ENCODE measurements around the gene EYA3.

Gene EYA3

DNA sequence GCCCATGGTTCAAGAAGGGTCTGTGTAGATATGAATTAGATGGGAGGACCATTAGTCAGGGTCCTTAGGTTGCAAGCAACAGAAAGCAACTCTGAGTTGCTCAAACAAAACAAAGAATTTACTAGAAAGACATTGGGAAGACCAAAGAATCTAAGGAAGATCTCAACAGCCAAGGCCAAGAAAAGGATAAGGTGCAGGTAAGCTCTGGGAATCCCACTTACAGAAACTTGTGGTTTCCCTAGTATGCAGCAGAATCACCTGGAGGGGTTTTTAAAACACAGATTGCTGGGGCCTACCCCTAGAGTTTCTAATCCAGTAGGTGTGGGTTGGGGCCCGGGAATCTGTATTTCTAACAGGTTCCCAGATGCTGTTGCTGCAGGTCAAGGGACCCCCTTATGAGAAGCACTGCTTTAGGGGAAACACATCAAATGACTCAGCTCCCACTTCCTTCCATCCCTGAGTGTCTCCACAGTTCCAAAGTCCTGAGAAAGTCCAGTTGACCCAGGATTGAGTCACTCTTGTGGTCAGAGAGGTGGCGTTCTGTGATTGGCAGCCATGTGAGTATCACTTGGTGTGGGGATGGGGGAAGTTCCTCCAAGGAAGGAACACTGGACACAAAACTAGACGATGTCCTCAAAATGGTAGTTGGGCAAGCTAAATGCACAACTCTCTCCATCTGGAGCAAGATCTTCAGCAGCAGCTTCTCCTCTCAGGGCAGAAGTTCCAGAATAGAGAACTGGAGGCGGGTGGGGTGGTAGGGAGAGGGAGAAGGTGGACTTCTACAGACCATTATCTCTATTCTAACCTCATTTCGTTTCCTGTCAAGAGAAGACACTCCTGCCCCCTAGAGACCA, 24.2 kb upstream of the EYA3 start:
- no peak for DNase-seq

DNA sequence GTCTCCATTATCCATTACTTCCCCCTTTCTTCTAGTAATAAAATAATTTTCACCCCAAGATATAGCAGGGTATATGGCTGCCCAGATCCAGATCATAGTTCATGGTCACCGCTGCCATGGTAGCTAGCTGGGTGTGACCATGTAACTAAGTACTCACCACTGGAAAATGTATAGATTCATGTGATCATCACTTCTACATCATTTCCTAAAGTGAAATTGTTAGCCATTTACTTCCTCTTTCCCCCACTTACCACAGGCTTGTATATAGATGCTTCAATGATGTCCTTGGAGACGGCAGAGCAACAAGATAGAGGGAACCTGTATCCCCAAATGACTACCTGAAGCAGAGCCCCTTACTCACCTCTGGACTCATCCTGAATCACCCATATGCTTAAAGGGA, 22.7 kb upstream of the EYA3 start:
- no peak for DNase-seq

DNA sequence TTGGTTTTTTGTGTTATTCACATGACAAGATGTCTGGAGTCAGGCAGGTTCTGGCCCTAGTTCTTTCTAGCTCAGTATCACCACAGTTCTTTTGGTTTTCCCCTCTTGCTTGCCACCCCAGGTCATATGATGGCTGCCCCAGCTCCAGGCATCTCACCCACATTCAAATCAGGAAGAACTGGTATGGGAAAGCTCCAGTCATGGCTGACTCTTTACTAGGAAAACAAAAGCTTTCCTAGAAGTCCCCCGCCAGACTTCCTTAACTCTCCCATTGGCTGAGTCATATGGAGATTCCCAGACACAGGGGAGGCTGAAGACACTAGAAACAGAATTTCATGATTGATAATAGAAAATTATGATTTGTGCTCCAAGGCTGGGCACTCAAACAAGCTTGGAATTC, 22.1 kb upstream of the EYA3 start:
- DNase-seq: no peak

DNA sequence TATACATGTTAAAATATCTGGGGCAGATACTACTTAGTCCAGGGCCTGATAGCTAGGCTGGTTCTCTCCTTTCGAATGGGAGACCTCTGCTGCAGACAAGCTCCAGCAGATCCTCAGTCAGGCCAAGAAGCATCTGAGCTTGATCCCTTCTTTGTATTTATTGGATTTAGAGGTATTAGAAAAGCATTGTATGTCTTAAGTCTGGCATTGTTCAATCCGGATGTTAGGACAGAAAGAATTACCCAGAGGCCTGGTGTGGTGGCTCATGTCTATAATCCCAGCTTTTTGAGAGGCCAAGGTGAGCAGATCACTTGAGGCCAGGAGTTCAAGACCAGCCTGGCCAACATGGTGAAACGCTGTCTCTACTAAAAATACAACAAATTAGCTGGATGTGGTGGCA, 21.2 kb upstream of the EYA3 start:
- DNase-seq: no peak

DNA sequence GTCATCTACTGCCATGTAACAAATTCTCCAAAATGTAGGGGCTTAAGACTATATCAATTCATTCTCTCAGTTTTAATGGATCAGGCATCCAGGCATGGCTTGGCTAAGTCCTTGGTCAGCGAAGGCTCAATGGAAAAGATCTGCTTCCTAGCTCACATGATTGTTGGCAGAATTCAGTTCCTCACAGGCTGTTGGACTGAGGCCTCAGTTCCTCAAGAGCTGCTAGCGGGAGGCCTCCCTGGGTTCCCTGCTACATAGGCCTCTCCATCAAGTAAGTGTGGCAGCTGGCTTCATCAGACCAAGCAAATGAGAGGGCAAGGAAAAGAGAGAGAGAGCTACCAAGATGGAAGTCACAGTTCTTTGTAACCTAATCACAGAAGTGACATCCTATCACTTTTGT, 19.6 kb upstream of the EYA3 start:
- no peak for DNase-seq

DNA sequence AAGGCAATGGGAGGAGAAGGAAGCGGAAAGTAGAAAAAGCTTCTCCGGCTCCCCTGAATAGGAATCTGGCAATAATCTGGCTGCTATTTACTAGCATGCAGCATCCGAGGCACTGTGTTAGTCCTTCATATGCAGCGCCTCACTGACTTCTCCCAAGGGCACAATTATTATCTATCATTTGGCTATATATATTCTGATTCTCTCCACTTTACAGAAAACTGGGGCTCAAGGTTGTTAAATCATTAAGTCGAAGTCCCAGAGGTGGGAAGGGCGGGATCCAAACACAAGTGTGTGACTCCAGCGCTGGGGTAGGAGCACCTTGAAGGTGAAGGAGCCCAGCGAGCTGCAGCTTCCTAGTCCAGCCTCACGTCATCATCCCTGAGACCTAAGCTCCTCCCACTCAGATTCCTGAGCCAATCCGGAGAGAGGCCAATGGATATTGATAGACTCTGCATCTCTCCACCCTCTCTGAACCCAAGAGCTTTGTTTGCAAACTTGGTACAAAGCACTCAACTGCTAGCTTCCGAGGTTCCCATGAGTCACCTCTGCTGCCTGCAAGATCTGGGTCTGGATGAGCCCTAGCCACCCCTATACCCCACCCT, 16.6 kb upstream of the EYA3 start:
- DNase-seq: no peak

DNA sequence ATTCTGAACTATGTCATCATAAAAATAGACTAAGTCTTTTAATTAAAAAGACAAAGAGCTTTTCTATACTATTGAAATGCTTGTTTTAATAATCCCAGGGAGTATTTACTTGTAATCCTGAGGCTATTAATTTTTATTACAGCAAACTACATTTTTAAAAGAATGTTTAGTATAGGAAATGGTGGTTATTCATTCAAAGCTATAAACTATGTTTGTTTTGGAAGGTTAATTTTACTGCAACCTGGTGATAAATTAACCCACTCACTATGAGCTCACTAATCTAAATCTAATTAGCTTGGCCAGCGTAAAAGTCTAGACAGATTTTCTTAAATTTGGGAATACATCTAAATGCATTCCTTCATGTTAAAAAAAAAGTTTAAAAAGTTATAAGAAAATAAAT, 13.8 kb upstream of the EYA3 start:
- no peak for DNase-seq

DNA sequence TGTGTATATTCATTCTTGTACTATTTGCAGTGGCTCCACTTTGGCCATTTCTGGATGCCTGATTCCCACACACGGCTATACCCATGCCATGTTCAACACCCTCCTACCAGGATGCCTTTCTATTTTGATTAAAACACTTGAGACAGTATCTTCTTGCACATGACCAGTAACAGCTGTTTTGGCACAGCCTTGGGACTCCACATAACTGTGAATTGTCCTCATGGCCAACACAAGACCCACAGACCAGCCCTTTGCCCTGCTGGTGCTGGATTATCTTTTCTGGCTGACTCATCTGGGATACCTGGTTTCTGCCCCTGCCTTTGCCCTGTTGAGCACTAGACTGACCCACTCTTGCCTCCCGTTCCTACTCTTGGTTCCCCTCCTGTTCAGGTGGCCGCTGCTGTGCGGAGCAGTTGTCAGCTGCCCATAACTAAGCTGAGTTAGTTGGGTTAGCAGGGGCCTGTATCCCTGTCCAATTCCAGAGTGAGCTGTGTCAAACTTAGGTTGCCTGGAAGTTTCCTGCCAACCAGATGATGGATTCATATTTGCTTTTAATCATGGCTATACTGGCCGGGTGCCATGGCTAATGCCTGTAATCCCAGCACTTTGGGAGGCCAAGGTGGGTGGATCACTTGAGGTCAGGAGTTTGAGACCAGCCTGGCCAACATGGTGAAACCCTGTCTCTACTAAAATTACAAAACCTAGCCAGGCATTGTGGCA, 10.8 kb upstream of the EYA3 start:
- DNase-seq: no peak

DNA sequence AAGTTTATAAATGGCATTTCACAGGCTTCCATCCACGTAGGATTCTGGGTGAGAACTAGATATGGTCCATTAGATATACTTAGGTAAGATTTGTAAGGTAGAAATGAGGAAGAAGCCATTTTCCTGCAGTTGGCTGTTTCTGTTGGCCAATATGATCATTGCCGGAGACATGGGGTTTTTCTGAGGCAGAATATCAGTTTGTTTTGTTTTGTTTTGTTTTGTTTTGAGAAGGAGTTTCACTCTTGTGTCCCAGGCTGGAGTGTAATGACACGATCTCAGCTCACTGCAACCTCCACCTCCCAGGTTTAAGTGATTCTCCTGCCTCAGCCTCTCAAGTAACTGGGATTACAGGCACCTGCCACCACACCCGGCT, 8.7 kb upstream of the EYA3 start:
- DNase-seq: no peak

DNA sequence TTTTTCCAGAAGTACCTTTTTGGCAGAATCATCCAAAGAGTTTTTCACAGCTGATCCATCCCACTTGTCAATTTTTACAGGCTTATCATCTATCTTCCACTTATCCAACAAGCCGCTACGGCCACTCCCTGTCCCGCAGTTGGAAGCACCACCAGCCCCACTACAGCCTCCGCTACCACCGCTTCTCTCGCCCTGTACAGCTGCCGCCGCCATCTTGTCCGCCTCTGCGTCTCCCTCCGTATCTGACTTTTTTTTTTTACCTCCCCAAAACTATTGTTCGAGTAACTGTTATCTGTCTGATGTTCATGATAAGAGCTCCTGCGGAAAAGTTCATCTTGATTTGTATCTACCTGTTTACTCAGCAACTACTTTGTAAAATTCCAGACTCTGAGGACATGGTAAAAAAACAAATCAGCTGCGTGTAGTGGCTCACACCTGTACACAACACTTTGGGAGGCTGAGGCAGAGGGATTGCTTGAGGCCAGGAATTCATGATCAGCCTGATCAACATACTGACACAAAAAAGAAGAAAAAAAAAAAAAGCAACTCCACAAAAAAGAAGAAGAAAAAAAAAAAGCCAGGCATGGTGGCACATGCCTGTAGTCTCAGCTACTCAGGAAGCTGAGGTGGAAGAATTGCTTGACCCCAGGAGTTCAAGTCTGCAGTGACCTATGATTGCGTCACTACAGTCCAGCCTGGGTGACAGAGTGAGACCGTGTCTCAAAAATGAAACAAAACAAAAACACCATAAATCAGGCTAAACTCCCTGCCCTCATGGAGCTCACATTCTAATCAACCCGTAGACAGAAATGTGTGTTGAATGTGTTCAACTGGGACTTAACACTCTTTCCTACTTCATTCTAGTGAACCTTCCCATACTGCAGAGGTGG, 8.0 kb upstream of the EYA3 start:
- DNase-seq: no peak

DNA sequence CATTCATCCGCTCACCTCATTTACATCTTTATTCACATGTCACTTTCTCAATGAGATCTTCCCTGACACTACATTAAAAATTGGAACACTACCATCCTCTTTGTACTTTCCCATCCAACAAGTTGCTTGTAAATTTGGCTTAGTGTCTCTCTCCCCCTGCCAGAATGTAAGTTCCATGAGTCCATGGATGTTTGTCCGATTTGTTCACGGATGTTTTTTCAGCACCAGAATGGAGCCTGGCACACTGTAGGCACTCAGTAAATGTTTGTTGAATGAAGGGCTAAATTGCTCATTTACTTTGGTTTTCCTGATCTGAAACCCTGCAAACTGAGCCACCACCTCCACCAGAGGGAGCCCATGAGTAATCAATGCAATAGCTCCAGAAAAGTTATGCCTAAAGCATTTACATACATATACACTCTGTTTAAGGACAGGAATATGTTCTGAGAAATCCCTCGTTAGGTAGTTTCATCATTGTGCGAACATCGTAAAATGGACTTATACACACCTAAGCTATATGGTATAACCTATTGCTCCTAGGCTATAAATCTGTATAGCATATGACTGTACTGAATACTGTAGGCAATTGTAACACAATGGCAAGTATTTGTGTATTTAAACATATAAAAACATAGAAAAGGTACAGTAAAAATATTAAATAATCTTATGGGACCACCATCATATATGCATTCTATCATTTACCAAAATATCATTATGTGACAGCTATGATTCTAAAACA, 2.8 kb upstream of the EYA3 start:
- DNase-seq: peak; percentile 76

DNA sequence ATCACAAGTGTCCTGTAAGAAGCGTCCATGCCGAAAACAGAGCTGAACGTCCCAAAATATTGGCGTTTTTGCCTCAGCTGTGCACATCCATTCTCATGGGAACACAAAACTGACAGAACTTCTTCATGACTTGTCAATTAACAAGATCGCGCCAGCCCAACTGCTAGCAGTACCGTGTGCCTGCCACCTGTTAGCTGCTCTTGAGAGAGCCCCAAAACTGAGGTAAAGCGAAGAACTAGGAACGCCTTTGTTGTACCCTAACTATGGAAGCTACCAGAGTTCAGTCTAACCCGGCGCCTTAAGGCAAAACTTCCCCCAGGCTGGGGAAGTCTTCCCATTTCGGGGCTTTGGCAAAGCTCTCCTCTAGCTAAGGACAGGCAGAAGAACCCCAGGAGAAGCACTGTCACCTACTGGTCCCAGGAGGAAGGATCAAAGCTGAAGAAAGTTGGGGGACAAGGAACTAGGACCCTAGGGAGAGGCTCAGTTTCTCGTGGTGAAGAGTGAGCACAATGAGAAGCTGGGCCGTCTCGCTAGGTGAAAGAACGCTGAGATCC, 719 bp downstream of the EYA3 start:
- no peak for DNase-seq

DNA sequence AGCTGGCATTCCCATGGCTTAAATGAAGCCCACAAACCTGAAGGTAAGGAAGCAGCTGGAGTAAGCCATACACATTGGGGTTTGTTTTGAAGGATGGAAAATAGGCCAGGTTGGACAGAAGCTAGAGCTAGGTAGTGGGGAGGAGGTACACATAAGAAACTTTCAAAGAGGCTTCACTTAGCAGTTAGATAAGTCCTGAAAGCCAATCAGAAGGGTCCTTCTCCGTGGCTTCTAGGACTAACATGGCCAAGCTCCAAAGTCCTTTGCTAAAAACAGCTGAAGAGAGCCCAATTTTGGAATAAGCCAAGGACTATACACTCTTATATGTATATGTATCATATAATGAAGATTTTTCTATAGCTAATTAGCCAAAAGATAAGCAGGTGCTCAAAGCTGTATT, 1.8 kb downstream of the EYA3 start:
- no peak for DNase-seq

DNA sequence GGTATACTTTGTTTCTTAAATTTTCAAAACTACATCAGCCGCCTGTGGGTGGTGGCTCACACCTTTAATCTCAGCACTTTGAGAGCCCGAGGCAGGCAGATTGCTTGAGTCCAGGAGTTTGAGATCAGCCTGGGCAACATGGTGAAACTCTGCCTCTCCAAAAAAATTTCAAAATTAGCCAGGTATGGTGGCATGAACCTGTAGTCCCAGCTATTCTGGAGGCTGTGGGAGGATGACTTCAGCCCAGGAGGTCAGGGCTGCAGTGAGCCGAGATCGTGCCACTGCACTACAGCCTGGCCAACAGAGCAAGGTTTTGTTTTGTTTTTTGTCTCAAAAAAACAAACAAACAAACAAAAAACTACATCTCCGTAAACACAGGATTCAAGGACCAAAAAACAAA, 3.3 kb downstream of the EYA3 start:
- DNase-seq: no peak

DNA sequence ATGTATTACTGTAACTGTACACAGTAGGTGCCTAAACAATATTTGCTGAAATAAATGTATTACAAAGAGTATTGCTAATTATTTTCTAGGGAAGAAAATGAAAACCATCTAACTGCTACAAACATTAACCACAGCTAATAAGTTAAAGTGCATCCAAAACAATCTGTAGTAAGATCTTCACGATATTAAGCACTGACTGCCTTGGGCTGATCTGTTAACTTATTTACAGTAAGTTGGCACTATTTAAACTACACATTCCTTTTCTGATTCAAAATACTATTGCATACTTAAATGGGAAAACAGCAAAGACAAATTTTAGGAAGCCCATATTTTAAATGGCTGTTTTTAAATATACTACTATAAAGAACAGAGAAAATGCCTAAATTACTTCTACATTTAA, 4.5 kb downstream of the EYA3 start:
- no peak for DNase-seq

DNA sequence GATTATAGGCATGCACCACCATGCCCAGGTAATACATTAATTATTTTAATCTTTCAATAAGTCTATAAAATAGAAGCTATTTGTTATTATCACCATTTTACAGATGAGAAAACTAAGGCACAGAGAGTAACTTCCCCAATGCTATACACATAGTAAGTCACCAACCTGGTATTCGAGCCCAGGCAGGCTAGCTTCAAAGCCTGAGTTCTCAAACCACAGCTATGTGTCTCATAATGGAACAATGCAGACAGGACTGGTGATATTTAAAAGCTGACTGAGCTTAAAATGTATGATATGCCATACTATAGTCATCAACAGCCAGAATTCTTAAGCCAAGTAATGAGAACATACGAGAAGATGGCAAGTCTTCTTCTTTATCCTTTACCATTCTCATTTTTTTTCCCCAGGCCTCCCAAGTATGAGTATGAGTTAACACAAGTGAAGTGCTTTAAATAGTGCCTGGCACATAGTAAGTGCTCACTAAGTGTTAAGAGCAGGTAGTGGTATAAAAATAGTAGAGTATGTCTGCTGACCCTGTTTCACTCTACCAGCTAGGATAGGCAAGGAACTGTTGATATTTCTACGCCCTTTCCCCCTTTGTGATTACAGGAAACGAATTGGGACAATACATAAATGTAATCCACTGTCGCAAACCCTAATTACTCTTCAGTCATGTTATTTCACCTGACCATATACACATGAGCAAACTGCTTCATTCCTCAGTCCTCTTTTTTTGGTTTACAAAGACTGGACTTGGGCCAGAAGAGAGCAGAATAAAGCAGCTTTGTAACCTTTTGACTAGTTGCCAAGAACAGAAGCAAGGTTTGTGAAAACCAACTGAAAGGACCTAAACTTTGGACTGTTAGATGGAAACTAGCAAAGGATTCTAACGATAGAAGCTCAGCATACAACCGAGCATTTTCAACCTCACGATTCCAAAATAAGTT, 9.5 kb downstream of the EYA3 start:
- no peak for DNase-seq

DNA sequence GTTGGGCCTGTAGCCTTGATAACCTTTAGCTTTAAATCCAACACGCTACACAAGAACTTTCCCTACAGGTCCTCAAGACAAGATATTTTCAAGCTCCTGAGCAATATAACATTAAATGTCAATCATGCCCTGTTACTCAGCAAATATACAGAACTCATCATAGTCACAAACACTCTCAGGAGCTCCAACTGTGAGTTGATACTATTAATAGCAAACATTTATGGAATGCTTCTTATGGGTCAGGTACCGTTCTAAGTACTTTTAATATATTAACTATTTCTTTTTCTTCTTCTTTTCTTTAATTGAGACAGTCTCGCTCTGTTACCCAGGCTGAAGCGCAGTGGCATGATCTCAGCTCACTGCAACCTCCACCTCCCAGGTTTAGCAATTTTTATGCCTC, 10.1 kb downstream of the EYA3 start:
- no peak for DNase-seq

DNA sequence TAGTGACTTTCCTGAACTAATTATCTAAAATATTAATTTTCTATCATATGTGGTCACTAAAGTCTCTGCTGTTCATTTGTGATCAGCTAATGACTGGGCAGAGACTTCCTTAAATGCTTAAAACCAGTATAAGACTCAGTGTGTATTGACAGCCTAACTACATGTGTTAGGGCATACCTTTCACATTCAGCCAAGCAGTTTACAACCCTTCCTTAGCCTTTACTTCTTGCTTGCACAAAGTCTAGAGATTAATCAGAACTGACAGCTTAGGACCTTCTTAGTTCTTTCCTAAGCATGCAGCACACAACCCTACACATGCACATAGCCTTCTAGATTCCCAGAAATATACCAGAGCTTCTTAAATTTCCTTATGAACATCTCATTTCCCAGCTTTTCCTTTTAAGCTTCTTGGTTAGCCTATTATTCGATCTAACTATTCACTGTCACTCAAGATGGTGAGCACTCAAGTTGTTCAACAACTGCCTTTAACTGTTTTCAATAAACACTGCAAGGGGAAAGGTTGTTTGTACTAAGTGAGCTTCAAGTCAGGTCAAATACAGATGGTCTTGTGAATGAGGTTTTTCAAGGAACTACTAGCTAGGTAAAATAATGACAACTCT, 13.4 kb downstream of the EYA3 start:
- DNase-seq: no peak

DNA sequence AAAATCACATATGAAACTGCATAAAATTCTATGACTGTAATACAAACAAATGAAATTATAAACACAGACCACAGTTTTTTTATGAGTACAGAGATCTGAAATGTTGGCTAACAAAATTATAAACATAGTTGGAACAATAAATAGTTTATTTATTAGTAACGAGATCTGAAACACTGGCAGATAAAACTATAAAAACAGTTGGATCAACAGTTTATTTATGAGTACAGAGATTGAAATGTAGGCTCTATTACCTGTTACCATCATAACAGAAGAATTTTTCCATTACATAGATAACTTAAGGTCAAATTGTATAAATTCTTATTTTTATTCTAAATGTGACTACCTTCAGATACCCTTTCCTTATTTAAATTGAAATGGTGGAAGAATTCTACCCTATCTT, 14.5 kb downstream of the EYA3 start:
- DNase-seq: no peak

DNA sequence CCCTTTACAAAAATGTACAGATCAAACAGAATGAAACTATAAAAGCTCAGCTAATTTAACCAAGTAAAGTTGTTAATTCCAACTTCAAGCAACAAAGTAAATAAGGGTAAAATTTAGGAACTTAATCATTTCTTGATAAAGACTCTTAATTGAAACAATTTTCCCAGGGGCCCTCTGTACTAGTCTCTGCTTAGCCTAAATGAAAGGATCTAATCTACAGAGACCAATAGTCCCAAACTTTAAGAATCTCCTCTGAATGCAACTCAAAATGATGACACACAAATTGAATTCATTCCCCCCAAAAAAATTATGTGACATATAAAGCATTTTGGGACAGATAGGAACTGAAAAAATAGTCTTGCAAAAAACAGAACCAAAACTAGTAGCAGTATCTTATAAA, 16.6 kb downstream of the EYA3 start:
- no peak for DNase-seq
